Effector CD8-positive, alpha-beta T cell (primary cell): Measurements from ENCODE around the gene GBGT1.

ENCODE experiments used
- DNase-seq: peaks from one replicate; lab custom pipeline; 2025; lab: John Stamatoyannopoulos, UW

GBGT1 gene

GRCh38 chr9:133162861-133163503 lies 732 bp downstream of the GBGT1 start:
- DNase-seq, result no peak

GRCh38 chr9:133161547-133161950 lies 2.2 kb downstream of the GBGT1 start:
- DNase-seq, result no peak

- DNase-seq, result no peak
These were observed 2.8 kb downstream of the GBGT1 start for GRCh38 chr9:133160742-133161546.

GRCh38 chr9:133158695-133159094 lies 5.0 kb downstream of the GBGT1 start:
- no peak for DNase-seq

GRCh38 chr9:133155156-133155555 lies 8.6 kb downstream of the GBGT1 start:
- no peak for DNase-seq

GRCh38 chr9:133154097-133154989 lies 9.4 kb downstream of the GBGT1 start:
- no peak for DNase-seq

- no peak for DNase-seq
These were observed 10.3 kb downstream of the GBGT1 start for GRCh38 chr9:133153227-133154096.

- no peak for DNase-seq
These were observed 11.9 kb downstream of the GBGT1 start for GRCh38 chr9:133151601-133152525.

GRCh38 chr9:133151041-133151440 lies 12.7 kb downstream of the GBGT1 start:
- no peak for DNase-seq

GRCh38 chr9:133149130-133150015 lies 14.3 kb downstream of the GBGT1 start:
- DNase-seq, result peak; percentile 64

GRCh38 chr9:133148199-133149129 lies 15.2 kb downstream of the GBGT1 start:
- peak; percentile 33 for DNase-seq

GRCh38 chr9:133147412-133148198 lies 16.1 kb downstream of the GBGT1 start:
- peak; percentile 75 for DNase-seq

GRCh38 chr9:133146746-133147411 lies 16.8 kb downstream of the GBGT1 start:
- no peak for DNase-seq

GRCh38 chr9:133144904-133145851 lies 18.5 kb downstream of the GBGT1 start:
- DNase-seq, result no peak

GRCh38 chr9:133144142-133144903 lies 19.4 kb downstream of the GBGT1 start:
- peak; percentile 79 for DNase-seq
